Stimulated activated CD4-positive, alpha-beta T cell treated with anti-CD3 and anti-CD28 coated beads, Interleukin-2, amount 100 ng/mL, for 48 hours (primary cell): ENCODE data around the gene OR4E1.
"Not testable (repeated sequence)": the region's sequence is repeated elsewhere in the genome, so short reads cannot be mapped to it uniquely, and the experiment has no call there.

ENCODE experiments used
- DNase-seq, 2 donors: peaks; one replicate each; pipeline ENCODE4 v3.0.0-alpha.2; 2020

Gene OR4E1

GRCh38 chr14:21673718-21674117 lies at the start of gene OR4E1:
TSS of gene OR4E1 (minus strand) at chr14:21673818. CDS start at chr14:21670935, 2,883 bp downstream.
- no peak for DNase-seq

GRCh38 chr14:21721504-21721903 lies 47.9 kb upstream of the OR4E1 start:
- DNase-seq, result no peak

- no peak for DNase-seq
Observed at GRCh38 chr14:21719841-21720240, 46.2 kb upstream of the OR4E1 start.

- no peak for DNase-seq
Observed at GRCh38 chr14:21714318-21714929, 40.8 kb upstream of the OR4E1 start.

GRCh38 chr14:21712036-21712435 lies 38.4 kb upstream of the OR4E1 start:
- DNase-seq, result no peak

- DNase-seq, result peak; percentile 9 to 15
Observed at GRCh38 chr14:21711360-21711961, 37.8 kb upstream of the OR4E1 start.

- no peak for DNase-seq
Observed at GRCh38 chr14:21704338-21704737, 30.7 kb upstream of the OR4E1 start.

GRCh38 chr14:21703357-21704326 lies 30.0 kb upstream of the OR4E1 start:
- no peak for DNase-seq

- DNase-seq, result no peak
Observed at GRCh38 chr14:21702316-21702715, 28.7 kb upstream of the OR4E1 start.

GRCh38 chr14:21699551-21699950 lies 25.9 kb upstream of the OR4E1 start:
- no peak for DNase-seq

- not testable (repeated sequence) for DNase-seq
Observed at GRCh38 chr14:21698538-21698937, 24.9 kb upstream of the OR4E1 start.

- DNase-seq, result not testable (repeated sequence)
Observed at GRCh38 chr14:21697662-21698061, 24.0 kb upstream of the OR4E1 start.

GRCh38 chr14:21694425-21694824 lies 20.8 kb upstream of the OR4E1 start:
- no peak for DNase-seq

GRCh38 chr14:21686468-21686867 lies 12.8 kb upstream of the OR4E1 start:
- DNase-seq, result no peak

GRCh38 chr14:21680072-21680471 lies 6.5 kb upstream of the OR4E1 start:
- DNase-seq, result no peak

GRCh38 chr14:21675566-21675965 lies 1.9 kb upstream of the OR4E1 start:
- no peak for DNase-seq

GRCh38 chr14:21672116-21672515 lies 1.5 kb downstream of the OR4E1 start:
- DNase-seq, result no peak

GRCh38 chr14:21671371-21671770 lies 2.2 kb downstream of the OR4E1 start:
- DNase-seq, result no peak

- no peak for DNase-seq
Observed at GRCh38 chr14:21669284-21669683, 4.3 kb downstream of the OR4E1 start.

- no peak for DNase-seq
Observed at GRCh38 chr14:21668377-21668776, 5.2 kb downstream of the OR4E1 start.

- DNase-seq, result no peak
Observed at GRCh38 chr14:21656980-21657379, 16.6 kb downstream of the OR4E1 start.

- DNase-seq, result no peak
Observed at GRCh38 chr14:21654215-21654614, 19.4 kb downstream of the OR4E1 start.

GRCh38 chr14:21653331-21653885 lies 20.2 kb downstream of the OR4E1 start, which contains the start of gene OR4E2:
TSS of gene OR4E2 (plus strand) at chr14:21653835. CDS start at chr14:21665083, 11,248 bp downstream.
- no peak for DNase-seq
